Loucy (cell line): ENCODE data around the gene SUGP2.

Experiments
- H2AFZ ChIP-seq: fragments of 200-600 bp; sonication (generic); 2 replicates; pipeline ENCODE4 v1.6.0; 2016; ENCODE audit warnings: antibody characterized with exemption, mild to moderate bottlenecking, low read length, moderate library complexity
- H3F3A ChIP-seq: fragments of 200-600 bp; 2 replicates; pipeline ENCODE4 v1.6.0; 2016; ENCODE audit warnings: antibody characterized with exemption, low read depth, mild to moderate bottlenecking
- H3K27me3 ChIP-seq: fragments of 200-600 bp; sonication (generic); 2 replicates; pipeline ENCODE4 v1.6.1; 2014; ENCODE audit warnings: low read length, mild to moderate bottlenecking; ENCODE audit not compliant: insufficient read depth, poor library complexity, severe bottlenecking
- H3K36me3 ChIP-seq: fragments of 200-600 bp; sonication (generic); 2 replicates; pipeline ENCODE4 v1.6.1; 2016; ENCODE audit warnings: low read length; ENCODE audit not compliant: insufficient read depth
- H3K4me1 ChIP-seq: fragments of 200-600 bp; sonication (generic); 2 replicates; pipeline ENCODE4 v1.5.1; 2014; ENCODE audit warnings: low read length, mild to moderate bottlenecking; ENCODE audit not compliant: insufficient read depth, poor library complexity, severe bottlenecking
- H3K4me2 ChIP-seq: fragments of 200-600 bp; sonication (generic); 2 replicates; pipeline ENCODE4 v1.6.0; 2014; ENCODE audit warnings: antibody characterized with exemption, low read length, low read depth, mild to moderate bottlenecking; ENCODE audit not compliant: poor library complexity, severe bottlenecking
- H3K4me3 ChIP-seq: fragments of 200-600 bp; sonication (generic); 2 replicates; pipeline ENCODE4 v1.5.1; 2014; ENCODE audit warnings: low read length, mild to moderate bottlenecking, mixed read lengths; ENCODE audit not compliant: poor library complexity, severe bottlenecking
- H3K79me2 ChIP-seq: fragments of 200-600 bp; sonication (generic); 2 replicates; pipeline ENCODE4 v1.6.1; 2014; ENCODE audit warnings: low read length; ENCODE audit not compliant: insufficient read depth
- H3K9ac ChIP-seq: fragments of 200-600 bp; sonication (generic); 2 replicates; pipeline ENCODE4 v1.6.0; 2014; ENCODE audit warnings: mild to moderate bottlenecking, low read depth, low read length, moderate library complexity; ENCODE audit not compliant: poor library complexity, severe bottlenecking
- H3K9me2 ChIP-seq: fragments of 200-600 bp; sonication (generic); replicated peaks from 2 replicates; pipeline ENCODE4 v1.6.1; 2016; ENCODE audit warnings: low read depth, low read length, mixed read lengths
- H3K9me3 ChIP-seq: fragments of 200-600 bp; sonication (generic); 2 replicates; pipeline ENCODE4 v1.6.1; 2014; ENCODE audit warnings: mild to moderate bottlenecking, antibody characterized with exemption, low read length, low read depth; ENCODE audit not compliant: insufficient read depth
- H4K20me1 ChIP-seq: fragments of 200-600 bp; sonication (generic); 2 replicates; pipeline ENCODE4 v1.6.0; 2014; ENCODE audit warnings: antibody characterized with exemption, low read length, mild to moderate bottlenecking; ENCODE audit not compliant: insufficient read depth, poor library complexity, severe bottlenecking
- CTCF ChIP-seq: fragments of 200-600 bp; sonication (generic); conservative IDR thresholded peaks from 2 replicates; pipeline ENCODE4 v1.5.1; 2014; ENCODE audit warnings: mild to moderate bottlenecking, antibody characterized with exemption, low read length
- EZH2phosphoT487 ChIP-seq: fragments of 200-600 bp; IDR thresholded peaks from 2 replicates; pipeline ENCODE4 v1.6.1; 2018; ENCODE audit warnings: antibody characterized with exemption, mild to moderate bottlenecking, moderate library complexity, borderline replicate concordance

The SUGP2 gene

DNA sequence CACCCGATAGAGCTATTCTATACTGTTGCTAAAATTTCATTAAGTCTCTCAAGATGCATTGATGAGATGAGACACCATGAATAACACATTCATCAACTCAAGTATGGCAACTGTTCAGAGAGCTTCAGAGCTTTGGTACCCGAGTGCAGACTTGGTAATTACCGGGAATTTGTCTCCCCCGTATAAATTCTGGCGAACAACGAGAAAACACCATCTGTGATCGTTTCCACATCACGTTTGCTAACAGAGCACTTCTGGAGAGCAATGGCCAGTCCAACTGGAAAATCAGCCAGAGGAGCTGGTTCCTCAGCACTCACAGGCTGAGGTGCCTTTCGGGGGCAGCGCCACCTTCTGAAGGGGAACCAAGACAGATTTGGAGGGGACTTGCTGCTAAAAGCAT is 40.2 kb downstream of the SUGP2 start:
- Histone ChIP-seq H3K4me2 (no peak overlapping the region), H4K20me1 (no peaks in the 10 kb centered on the region), H3K9ac (no peak overlapping the region), H3K9me2 (no peaks in the 10 kb centered on the region), H3K4me1 (no peaks in the 10 kb centered on the region), H3F3A (no peaks in the 10 kb centered on the region), H2AFZ (no peak overlapping the region), H3K27me3 (no peaks in the 10 kb centered on the region), H3K4me3 (no peak overlapping the region), H3K9me3 (no peaks in the 10 kb centered on the region), H3K36me3 (peaks cover 55% of the 10 kb centered on the region; the same call in 1 of the 2 replicates), H3K79me2 (no peaks in the 10 kb centered on the region)
- TF ChIP-seq CTCF (no peak), EZH2phosphoT487 (no peak)

DNA sequence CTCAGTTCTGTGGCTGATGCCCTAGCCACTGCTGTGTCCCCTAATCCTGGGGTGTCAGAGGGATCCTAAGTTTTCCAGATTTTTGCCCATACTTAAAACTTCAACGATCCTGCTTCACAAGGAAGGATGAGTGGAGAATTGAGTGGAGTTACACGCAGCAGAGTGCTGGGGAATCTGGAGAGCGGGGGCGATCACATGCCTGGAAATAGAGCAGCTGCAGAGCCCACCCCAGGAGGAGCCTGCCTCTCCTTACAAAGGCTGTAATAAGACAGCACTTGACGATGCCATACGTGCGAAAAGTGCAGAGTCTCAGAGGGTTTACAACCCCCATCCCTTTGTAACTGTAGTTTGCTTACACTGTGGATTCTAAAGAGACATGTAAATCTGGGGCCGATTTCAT is 40.6 kb downstream of the SUGP2 start:
- Histone ChIP-seq H3K9me3 (no peaks in the 10 kb centered on the region), H3K4me3 (no peak overlapping the region), H3K27me3 (no peaks in the 10 kb centered on the region), H4K20me1 (no peaks in the 10 kb centered on the region), H2AFZ (no peak overlapping the region), H3K36me3 (peaks cover 51% of the 10 kb centered on the region; the same call in 1 of the 2 replicates), H3K9ac (no peak overlapping the region), H3K79me2 (no peaks in the 10 kb centered on the region), H3K4me1 (no peaks in the 10 kb centered on the region), H3F3A (no peaks in the 10 kb centered on the region), H3K9me2 (no peaks in the 10 kb centered on the region), H3K4me2 (no peak overlapping the region)
- no peak for TF ChIP-seq CTCF
- TF ChIP-seq EZH2phosphoT487: no peak

DNA sequence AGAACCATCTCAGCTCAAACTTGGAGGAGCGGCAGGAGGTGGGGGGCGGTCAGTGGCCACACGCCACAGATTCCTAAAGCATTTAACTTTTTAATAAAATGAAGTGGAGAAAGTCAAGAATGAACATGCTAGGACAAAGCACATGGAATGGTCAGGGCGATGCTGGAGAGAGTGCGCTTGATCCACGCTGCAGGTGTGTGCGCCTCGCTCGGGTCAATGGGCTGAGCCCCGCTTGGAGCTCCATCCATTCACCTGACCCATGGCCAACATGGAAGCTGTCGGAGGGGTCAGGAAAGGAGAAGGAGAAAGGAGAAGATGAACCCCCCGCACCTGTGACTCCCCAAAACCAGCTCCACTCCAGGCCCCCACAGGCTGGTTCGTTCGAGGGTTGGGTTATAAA is 41.8 kb downstream of the SUGP2 start:
- Histone ChIP-seq H3K9me2 (no peaks in the 10 kb centered on the region), H3K9me3 (no peaks in the 10 kb centered on the region), H2AFZ (no peak overlapping the region), H3F3A (no peaks in the 10 kb centered on the region), H3K4me3 (no peak overlapping the region), H3K9ac (no peak overlapping the region), H3K36me3 (peaks cover 43% of the 10 kb centered on the region; the same call in 1 of the 2 replicates), H3K79me2 (no peaks in the 10 kb centered on the region), H4K20me1 (no peaks in the 10 kb centered on the region), H3K27me3 (no peaks in the 10 kb centered on the region), H3K4me1 (no peaks in the 10 kb centered on the region), H3K4me2 (no peak overlapping the region)
- TF ChIP-seq CTCF: no peak
- TF ChIP-seq EZH2phosphoT487: no peak
